ENCODE data around the gene MAPK7.

DNA sequence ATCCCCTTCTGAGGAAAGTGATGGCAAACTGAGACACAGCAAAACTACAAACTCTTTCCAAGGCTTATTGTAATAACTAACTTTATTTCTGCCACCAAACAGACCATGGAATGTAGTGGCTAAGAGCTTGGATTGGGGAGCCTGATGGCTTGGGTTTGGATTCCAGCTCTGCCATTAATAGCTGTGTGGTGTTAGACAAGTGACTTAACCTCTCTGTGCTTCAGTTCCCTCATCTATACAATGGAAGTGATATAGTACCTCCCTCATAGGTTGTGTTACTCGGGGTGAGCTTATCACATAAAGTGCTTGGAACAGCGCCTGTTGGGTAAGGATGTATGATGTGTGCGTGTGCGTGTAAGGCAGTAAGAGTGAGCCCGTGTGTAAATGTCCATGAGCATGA lies 26.8 kb downstream of the MAPK7 start:
- no peak for TF ChIP-seq EZH2 (IDR thresholded peaks at IDR 0.05; ENCODE audit: insufficient read depth, low read length)
- TF ChIP-seq, protein P1, sequence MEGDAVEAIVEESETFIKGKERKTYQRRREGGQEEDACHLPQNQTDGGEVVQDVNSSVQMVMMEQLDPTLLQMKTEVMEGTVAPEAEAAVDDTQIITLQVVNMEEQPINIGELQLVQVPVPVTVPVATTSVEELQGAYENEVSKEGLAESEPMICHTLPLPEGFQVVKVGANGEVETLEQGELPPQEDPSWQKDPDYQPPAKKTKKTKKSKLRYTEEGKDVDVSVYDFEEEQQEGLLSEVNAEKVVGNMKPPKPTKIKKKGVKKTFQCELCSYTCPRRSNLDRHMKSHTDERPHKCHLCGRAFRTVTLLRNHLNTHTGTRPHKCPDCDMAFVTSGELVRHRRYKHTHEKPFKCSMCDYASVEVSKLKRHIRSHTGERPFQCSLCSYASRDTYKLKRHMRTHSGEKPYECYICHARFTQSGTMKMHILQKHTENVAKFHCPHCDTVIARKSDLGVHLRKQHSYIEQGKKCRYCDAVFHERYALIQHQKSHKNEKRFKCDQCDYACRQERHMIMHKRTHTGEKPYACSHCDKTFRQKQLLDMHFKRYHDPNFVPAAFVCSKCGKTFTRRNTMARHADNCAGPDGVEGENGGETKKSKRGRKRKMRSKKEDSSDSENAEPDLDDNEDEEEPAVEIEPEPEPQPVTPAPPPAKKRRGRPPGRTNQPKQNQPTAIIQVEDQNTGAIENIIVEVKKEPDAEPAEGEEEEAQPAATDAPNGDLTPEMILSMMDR (IDR thresholded peaks at IDR 0.05; ENCODE audit: insufficient read depth, low read depth, low read length) = no peak
